SH-SY5Y (cell line): ENCODE measurements around the gene HIVEP3.

Experiments used
- GATA2 ChIP-seq: IDR thresholded peaks from 2 replicates; pipeline ENCODE4 v1.6.1; 2011; ENCODE audit warnings: mild to moderate bottlenecking, low read depth, low read length
- GATA3 ChIP-seq: IDR thresholded peaks from 2 replicates; pipeline ENCODE4 v1.6.1; 2011; ENCODE audit warnings: low read depth, mild to moderate bottlenecking, low read length, moderate library complexity

DNA sequence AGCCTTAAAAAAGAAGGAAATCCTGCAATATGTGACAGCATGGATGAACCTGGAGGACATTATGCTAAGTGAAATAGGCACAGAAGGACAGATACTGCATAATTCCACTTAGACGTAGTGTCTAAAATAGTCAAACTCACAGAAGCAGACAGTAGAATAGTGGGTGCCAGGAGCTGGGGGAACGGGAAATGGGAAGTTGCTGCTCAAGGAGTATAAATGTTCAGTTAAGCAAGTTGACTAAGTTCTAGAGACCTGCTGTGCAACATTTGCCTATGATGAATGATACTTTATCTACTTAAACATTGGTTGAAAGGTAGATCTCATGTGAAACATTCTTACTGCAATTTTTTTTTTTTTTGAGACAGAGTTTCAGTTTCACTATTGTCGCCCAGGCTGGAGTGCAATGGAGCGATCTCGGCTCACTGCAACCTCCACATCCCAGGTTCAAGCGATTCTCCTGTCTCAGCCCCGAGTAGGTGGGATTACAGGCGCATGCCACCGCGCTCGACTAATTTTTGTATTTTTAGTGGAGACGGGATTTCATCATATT, 197.8 kb downstream of the HIVEP3 start:
- no peak for TF ChIP-seq GATA2
- TF ChIP-seq GATA3 = no peak
